GM12873 (cell line): Measurements from ENCODE around the gene MED12L.

Source experiments
- CTCF ChIP-seq: IDR thresholded peaks from 2 replicates; pipeline ENCODE4 v1.5.1; 2012; ENCODE audit warnings: low read depth, mild to moderate bottlenecking, moderate library complexity, low read length, control low read depth; ENCODE audit not compliant: insufficient read depth; ENCODE audit errors: missing control alignments

The MED12L gene

GRCh38 chr3:151346292-151346691 is 260.8 kb downstream of the MED12L start:
- TF ChIP-seq CTCF: no peak

GRCh38 chr3:151347432-151347831 is 262.0 kb downstream of the MED12L start:
- no peak for TF ChIP-seq CTCF

GRCh38 chr3:151350656-151351055 is 265.2 kb downstream of the MED12L start:
- TF ChIP-seq CTCF: no peak

- no peak for TF ChIP-seq CTCF
These were observed 265.8 kb downstream of the MED12L start for GRCh38 chr3:151351219-151351618.

GRCh38 chr3:151351648-151352047 is 266.2 kb downstream of the MED12L start:
- no peak for TF ChIP-seq CTCF

GRCh38 chr3:151356794-151357462 is 271.5 kb downstream of the MED12L start:
- TF ChIP-seq CTCF: no peak

GRCh38 chr3:151357463-151357850 is 272.0 kb downstream of the MED12L start:
- no peak for TF ChIP-seq CTCF

- no peak for TF ChIP-seq CTCF
These were observed 277.3 kb downstream of the MED12L start for GRCh38 chr3:151362751-151363174.
